GM21576 (cell line): ENCODE measurements around the gene B4GALT4.

Source experiments
- ATAC-seq: cut with Tn5 transposase; IDR thresholded peaks from one replicate; pipeline ENCODE4 v1.9.1; 2021; ENCODE audit warnings: mild to moderate bottlenecking, moderate library complexity; ENCODE audit not compliant: unreplicated experiment

The B4GALT4 gene

GRCh38 chr3:119238363-119238762, 2.3 kb downstream of the B4GALT4 start:
- no peak for ATAC-seq

GRCh38 chr3:119237299-119237698, 3.4 kb downstream of the B4GALT4 start:
- no peak for ATAC-seq

DNA sequence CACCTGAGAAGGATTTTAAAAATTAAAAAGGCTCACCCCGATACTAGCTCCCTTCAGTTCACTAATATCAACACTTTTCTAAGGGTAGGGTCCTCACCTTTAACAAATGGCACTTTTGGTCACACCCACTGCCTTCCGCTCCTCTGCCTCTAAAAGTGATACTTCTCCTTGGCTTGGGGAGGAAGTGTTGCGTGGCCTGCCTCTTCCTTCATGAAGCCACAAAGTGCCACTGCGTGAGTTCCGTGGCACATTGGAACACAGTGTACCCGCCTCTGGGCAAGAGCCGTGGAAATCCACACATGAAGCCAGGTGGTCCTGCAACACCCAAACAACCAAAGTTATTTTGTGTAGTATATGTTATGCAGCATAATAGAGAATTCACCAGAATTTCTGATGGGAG, 3.9 kb downstream of the B4GALT4 start:
- no peak for ATAC-seq

DNA sequence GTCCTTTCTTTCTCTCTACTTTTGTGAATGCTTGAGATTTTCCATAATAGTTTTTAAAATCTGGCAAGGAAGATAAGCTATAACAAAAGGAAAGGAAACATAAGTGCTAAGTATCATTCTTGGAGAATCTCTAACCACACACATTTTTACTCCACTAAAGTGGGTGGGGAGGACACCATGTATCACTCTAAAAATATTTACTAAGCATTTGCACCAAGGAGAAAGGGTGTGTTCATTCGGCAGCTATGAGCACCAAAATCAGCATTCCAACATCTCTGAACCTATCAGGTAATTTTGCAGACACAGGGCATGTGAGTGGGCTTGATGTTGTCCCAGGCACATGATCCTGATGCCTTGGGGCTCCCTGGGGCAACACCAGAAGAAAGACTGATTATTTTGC, 5.5 kb downstream of the B4GALT4 start:
- ATAC-seq: no peak

DNA sequence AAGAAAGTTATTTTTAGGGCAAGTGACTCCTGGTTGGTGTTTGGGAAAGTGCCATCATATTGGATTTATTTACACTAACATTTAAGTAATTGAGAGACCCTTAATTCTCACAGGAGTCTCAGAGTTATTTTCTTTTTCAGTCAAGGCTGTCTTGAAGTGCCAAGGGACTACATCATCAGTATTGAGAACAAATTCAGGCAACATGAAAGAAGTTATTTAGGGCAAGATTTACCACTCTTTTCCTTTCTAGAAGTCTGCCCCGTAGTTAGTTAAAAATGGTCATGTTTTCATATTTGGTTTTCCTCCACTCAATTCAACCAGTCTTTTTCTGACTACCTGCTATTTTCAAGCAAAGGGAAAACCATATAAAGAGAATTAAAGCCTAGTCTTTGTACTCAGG, 6.1 kb downstream of the B4GALT4 start:
- no peak for ATAC-seq

DNA sequence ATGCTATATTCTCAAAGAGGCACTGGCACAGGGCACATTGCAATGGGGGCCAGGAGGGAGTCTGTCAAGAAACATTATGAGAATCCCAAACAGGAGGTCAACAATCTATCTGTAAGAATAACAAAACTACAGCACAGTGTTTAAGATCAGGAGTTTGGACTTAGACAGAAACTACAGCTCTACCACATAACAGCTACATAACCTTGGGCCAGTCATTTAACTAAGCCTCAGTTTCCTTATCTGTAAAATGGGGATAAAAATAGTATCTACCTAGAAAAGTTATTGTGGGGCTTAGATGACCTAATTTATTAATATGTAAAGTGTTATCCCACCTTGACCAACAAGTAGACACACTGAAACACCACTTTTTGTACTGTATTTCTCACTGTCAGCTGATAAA, 9.9 kb downstream of the B4GALT4 start:
- ATAC-seq: no peak

GRCh38 chr3:119230071-119230470, 10.6 kb downstream of the B4GALT4 start:
- no peak for ATAC-seq

DNA sequence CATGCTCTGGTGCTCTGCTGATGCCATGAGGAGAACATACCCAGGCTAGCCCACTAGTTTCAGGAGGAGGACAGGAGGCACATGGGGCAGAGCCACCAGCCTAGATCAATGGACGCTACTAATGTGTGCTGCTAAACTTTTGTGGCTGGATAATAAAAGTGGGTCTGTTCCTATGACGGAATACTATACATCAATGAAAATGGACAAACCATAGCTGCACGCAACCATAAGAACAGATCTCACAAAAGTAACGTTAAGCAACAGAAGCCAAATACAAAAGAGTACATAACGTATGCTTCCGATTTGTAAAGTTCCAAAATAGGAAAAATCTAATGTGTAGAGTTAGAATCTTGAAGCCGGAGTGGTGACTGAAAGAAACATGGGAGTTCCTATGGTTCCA, 11.5 kb downstream of the B4GALT4 start:
- no peak for ATAC-seq

- ATAC-seq: no peak
Measured at GRCh38 chr3:119228373-119229145, 12.1 kb downstream of the B4GALT4 start.

DNA sequence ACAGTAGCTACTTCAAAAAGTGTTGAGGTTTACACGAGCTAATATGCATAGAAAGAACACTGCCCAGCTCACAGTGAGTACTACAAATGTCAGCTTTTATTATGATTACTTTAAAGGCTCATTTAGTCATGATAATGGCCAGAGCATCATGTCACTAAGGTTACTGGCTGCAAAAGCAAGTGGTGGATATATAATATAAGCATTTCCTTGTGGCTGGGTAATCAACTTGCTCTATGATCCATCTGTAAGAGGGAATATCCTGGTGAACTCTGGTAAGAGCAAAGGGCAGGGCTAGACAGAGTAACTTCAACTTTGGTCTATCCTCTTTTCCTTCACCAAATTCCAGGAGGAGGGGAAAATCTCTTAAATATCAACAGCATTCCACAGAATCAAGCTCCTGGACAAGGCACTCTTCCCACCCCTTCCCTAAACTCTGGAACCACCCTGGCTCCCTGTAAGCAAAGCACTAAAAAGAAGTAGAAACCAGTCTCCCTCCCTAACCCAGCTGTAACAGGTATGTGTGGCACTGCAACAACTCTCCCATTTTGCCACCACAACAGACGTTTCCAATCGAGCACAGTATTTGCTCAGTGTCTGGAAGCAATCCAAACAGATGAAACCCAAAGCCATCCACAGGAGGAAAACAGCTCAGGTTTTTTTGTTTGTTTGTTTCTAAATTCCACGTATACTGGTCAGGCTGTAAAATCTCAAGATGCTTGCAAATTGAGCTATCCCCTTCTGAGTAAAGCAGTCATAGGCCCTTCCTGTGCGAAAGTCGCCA, 13.4 kb downstream of the B4GALT4 start:
- no peak for ATAC-seq

- no peak for ATAC-seq
Measured at GRCh38 chr3:119225121-119225520, 15.6 kb downstream of the B4GALT4 start.

DNA sequence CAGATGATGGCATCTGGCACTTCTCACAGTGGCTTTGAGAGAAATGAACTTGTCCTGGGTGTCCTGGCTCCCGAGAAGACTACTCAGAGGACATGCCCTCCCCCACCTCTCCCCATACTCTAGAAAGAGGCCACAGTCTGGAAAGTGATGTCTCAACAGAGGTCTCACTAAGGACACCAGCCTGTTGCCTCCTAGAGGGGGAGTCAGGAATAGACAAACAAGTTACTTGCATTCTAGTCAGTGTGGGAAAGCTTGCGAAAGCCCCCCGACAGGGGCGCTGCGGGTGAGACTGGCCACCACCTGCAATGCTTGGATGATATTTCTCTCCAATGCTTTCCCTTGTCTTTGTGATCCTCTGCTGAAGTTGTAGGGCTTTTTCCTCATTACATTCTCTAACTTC, 17.2 kb downstream of the B4GALT4 start:
- no peak for ATAC-seq

DNA sequence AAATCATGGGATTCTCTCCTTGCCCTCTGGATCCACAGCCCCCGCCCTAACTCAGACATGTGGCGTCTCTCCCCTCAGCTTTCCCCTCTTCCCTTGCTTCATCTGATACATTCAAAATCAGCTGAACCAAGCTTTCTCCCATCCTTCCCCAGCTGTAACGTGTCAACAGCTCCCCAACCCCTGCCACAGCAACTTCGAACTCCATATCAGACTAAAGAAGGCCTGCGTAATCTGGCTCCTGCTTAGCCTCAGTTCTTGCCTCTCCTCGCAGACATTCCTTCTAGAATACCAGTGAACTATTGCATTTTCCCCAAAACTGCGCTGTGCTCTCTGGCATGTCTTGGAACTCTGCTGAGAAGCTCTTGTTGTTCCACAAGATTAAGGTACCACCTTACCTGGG, 18.3 kb downstream of the B4GALT4 start:
- no peak for ATAC-seq

DNA sequence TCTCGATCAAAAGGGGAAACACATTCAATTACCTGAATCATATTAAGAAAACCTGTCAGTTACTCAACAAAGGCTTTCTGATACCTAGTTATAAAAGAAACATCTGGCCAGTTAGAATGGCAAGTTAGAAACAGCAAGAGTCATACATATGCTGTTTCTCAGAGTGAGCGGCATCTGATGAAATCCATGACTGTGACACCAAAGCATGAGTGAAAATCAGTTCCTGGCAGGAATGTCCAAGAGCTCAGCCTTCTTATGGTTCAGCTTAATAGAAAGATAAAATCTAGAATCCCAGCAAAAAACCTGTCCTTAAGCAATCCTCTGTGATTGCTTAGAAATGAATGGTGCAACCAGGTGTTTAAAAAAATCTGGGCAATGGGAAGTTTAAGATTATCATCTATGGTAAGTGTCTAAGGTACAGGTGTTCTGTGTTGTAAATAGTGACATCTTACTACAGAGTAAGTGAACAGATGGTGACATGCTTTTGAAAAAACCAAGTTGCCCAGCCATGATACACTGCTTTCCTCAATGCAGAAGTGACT, 18.8 kb downstream of the B4GALT4 start:
- ATAC-seq: no peak

DNA sequence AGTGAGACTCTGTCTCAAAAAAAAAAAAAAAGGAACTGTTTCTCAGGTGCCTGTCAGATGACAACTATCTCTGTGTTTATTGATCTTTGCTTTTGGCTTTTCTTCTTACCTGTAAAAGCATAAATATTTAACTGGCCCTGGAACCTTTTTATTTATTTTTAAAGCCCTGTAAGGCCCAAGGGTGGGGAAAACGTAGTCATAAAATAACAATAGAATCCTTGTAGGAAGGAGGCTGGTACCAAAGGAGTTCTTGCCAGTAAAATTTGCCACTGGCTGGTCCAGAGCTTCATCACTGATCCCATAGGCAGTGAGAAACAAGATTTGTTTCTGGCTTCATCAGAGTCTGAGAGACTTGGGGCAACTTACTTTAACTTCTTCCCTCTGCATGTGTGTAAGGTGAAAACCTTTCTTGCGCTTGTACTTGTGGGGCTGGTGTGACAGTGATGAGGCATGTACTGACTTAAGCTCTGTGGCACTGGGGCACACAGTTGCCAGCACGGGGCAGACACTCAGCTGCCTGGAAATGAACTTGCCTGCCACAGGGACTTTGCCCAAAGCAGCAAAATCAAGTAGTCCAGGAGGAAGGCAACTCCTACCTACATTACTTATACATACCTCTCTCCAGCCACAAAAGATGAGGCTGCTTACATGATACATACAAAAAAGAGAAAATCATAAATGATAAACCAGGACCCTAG, 19.6 kb downstream of the B4GALT4 start:
- no peak for ATAC-seq

- ATAC-seq: no peak
Measured at GRCh38 chr3:119220198-119220597, 20.5 kb downstream of the B4GALT4 start.

- peak; percentile 99 for ATAC-seq
Measured at GRCh38 chr3:119219069-119219468, 21.6 kb downstream of the B4GALT4 start.

GRCh38 chr3:119211803-119212202, 28.9 kb downstream of the B4GALT4 start:
- no peak for ATAC-seq

GRCh38 chr3:119211193-119211592, 29.5 kb downstream of the B4GALT4 start:
- ATAC-seq: no peak

GRCh38 chr3:119207512-119207875, 33.2 kb downstream of the B4GALT4 start:
- ATAC-seq: no peak
